Keratinocyte (primary cell): ENCODE results near the gene ANKS1B. TPM values are rescaled to one million over a fixed set of nuclear protein-coding genes. Genes with fewer than 3 reads are reported as not detected.

ENCODE experiments used
- DNase-seq: peaks from one replicate; pipeline ENCODE4 v3.0.0-alpha.2; 2011; ENCODE audit warnings: low read depth, missing footprints, low spot score
- FAIRE-seq: peaks from 2 replicates; lab custom pipeline; 2011; peaks lifted over from hg19 to GRCh38; lab: Jason Lieb, UNC
- H2AFZ ChIP-seq: 2 replicates; pipeline ENCODE4 v1.6.0; 2012; ENCODE audit warnings: low read length, control low read depth, inconsistent platforms; ENCODE audit not compliant: control insufficient read depth
- H3K27ac ChIP-seq: 2 replicates; pipeline ENCODE4 v1.5.1; 2011; ENCODE audit warnings: low read length; ENCODE audit not compliant: control insufficient read depth, insufficient read depth
- H3K27me3 ChIP-seq: 3 replicates; pipeline ENCODE4 v1.6.0; 2011; ENCODE audit warnings: low read length; ENCODE audit not compliant: control insufficient read depth, insufficient read depth; ENCODE audit errors: extremely low read depth
- H3K36me3 ChIP-seq, 2 experiments: 2 replicates in 1 of 2; 3 replicates in 1 of 2; pipeline ENCODE4 v1.5.1; 2011; ENCODE audit warnings: low read length in 2 of 2, mild to moderate bottlenecking in 1 of 2; ENCODE audit not compliant: control insufficient read depth in 2 of 2, insufficient read depth in 2 of 2; ENCODE audit errors: extremely low read depth in 1 of 2
- H3K4me1 ChIP-seq: 3 replicates; pipeline ENCODE4 v1.5.1; 2011; ENCODE audit warnings: low read length; ENCODE audit not compliant: control insufficient read depth, insufficient read depth; ENCODE audit errors: extremely low read depth
- H3K4me2 ChIP-seq: 3 replicates; pipeline ENCODE4 v1.6.0; 2011; ENCODE audit warnings: low read depth, low read length; ENCODE audit not compliant: control insufficient read depth, insufficient read depth; ENCODE audit errors: extremely low read depth
- H3K4me3 ChIP-seq, 3 experiments: fragments of 200-600 bp in 1 of 3; sonication (generic) in 1 of 3; 2 replicates in 2 of 3; 3 replicates in 1 of 3; pipeline ENCODE4 v1.5.1; 2011 to 2016; ENCODE audit warnings: low read length in 3 of 3, mild to moderate bottlenecking in 3 of 3, control low read depth in 2 of 3, inconsistent platforms in 1 of 3, low read depth in 1 of 3, mixed read lengths in 1 of 3, mixed run types in 1 of 3, moderate library complexity in 1 of 3; ENCODE audit not compliant: control insufficient read depth in 2 of 3, insufficient read depth in 2 of 3; ENCODE audit errors: extremely low read depth in 1 of 3
- H3K79me2 ChIP-seq: 2 replicates; pipeline ENCODE4 v1.6.0; 2012; ENCODE audit warnings: low read length; ENCODE audit not compliant: control insufficient read depth, insufficient read depth
- H3K9ac ChIP-seq: 3 replicates; pipeline ENCODE4 v1.6.0; 2011; ENCODE audit warnings: low read length; ENCODE audit not compliant: control insufficient read depth, insufficient read depth; ENCODE audit errors: extremely low read depth
- H3K9me1 ChIP-seq: 3 replicates; pipeline ENCODE4 v1.6.0; 2011; ENCODE audit warnings: low read length; ENCODE audit not compliant: control insufficient read depth, insufficient read depth; ENCODE audit errors: extremely low read depth
- H3K9me3 ChIP-seq: 2 replicates; pipeline ENCODE4 v1.5.1; 2012; ENCODE audit warnings: low read depth, low read length; ENCODE audit not compliant: control insufficient read depth
- H4K20me1 ChIP-seq: 3 replicates; pipeline ENCODE4 v1.6.0; 2011; ENCODE audit warnings: low read length; ENCODE audit not compliant: control insufficient read depth, insufficient read depth; ENCODE audit errors: extremely low read depth
- EZH2 ChIP-seq: IDR thresholded peaks from one replicate; pipeline ENCODE4 v1.6.1; 2012; ENCODE audit warnings: inconsistent platforms, mild to moderate bottlenecking, low read length, moderate library complexity
- dilution Hi-C: fragments of 300-500 bp; cut with MboI; formaldehyde crosslinking; loops from one replicate; pipeline ENCODE4 v1.7.0; 2020; ENCODE audit warnings: low sequenced_read_pairs; ENCODE audit not compliant: extremely low pct_ligation_motif_present
- polyA plus RNA-seq, 5 experiments: library from polyadenylated mRNA; depleted of rRNA in 3 of 5; stranded (reverse) in 3 of 5; stranded (forward) in 1 of 5; unstranded in 1 of 5; fragments of >200 nt; gene quantifications; 1 replicate in 1 of 5; 2 replicates in 3 of 5; 3 replicates in 1 of 5; pipeline versions ENCODE4 v1.2.1 to v1.2.3, GENCODE V29; 2011 to 2012; ENCODE audit warnings: missing spikeins in 2 of 5, low read depth in 1 of 5, low replicate concordance in 1 of 5
- TF ChIP-seq, protein P1 (sequence below), 3 experiments: IDR thresholded peaks in 1 of 3; conservative IDR thresholded peaks in 1 of 3; optimal IDR thresholded peaks in 1 of 3; 2 replicates in 2 of 3; 3 replicates in 1 of 3; pipeline versions ENCODE3 to v1.5.1; 2011; ENCODE audit warnings: low read length in 3 of 3, mild to moderate bottlenecking in 3 of 3, moderate library complexity in 2 of 3, control low read depth in 1 of 3, inconsistent platforms in 1 of 3; ENCODE audit not compliant: insufficient read depth in 2 of 3; ENCODE audit errors: extremely low read depth in 1 of 3

The ANKS1B gene
- polyA plus RNA-seq, 1 donor (not counting 4 experiments of a cell fraction or from before 2014, with no cell fraction given) = not detected

DNA sequence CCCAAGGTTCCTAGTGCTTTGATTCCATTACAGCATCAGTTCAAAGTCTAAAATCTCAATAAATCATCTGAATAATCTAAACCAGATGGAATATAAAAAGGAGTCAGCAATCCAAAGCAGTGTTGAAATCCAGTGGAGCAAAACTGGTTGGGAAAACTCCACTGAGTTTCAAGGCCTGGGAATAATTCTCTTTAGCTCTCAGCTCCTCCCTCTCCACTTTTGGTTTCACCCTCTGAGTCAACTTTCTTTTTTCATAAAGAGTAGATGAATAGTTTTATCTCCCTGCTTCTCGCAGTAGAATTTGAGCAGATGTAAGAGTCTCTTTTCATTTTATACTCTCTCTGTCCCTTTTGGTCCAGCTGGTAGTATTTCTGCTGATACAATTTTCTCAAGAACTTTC is 1001.1 kb downstream of the ANKS1B start:
- no peaks in the 10 kb centered on the region for H3K9me3 ChIP-seq
- FAIRE-seq (no peak), DNase-seq (no peak)
- no peak overlapping the region for H2AFZ ChIP-seq
- no peaks in the 10 kb centered on the region for H3K36me3 ChIP-seq
- H4K20me1 ChIP-seq = no peaks in the 10 kb centered on the region
- H3K27ac ChIP-seq = no peak overlapping the region
- H3K4me2 ChIP-seq = no peak overlapping the region
- TF ChIP-seq, protein P1, sequence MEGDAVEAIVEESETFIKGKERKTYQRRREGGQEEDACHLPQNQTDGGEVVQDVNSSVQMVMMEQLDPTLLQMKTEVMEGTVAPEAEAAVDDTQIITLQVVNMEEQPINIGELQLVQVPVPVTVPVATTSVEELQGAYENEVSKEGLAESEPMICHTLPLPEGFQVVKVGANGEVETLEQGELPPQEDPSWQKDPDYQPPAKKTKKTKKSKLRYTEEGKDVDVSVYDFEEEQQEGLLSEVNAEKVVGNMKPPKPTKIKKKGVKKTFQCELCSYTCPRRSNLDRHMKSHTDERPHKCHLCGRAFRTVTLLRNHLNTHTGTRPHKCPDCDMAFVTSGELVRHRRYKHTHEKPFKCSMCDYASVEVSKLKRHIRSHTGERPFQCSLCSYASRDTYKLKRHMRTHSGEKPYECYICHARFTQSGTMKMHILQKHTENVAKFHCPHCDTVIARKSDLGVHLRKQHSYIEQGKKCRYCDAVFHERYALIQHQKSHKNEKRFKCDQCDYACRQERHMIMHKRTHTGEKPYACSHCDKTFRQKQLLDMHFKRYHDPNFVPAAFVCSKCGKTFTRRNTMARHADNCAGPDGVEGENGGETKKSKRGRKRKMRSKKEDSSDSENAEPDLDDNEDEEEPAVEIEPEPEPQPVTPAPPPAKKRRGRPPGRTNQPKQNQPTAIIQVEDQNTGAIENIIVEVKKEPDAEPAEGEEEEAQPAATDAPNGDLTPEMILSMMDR (optimal IDR thresholded peaks at IDR 0.05 in 1 of 3, IDR thresholded peaks at IDR 0.05 in 1 of 3, conservative IDR thresholded peaks at IDR 0.05 in 1 of 3; ENCODE audit: extremely low read depth in 1 of 3, insufficient read depth in 2 of 3, low read length in 3 of 3) = no peak
- no peak for TF ChIP-seq EZH2
- dilution Hi-C loops = no loop called here
- H3K9me1 ChIP-seq = no peaks in the 10 kb centered on the region
- H3K79me2 ChIP-seq = no peaks in the 10 kb centered on the region
- H3K4me3 ChIP-seq = no peak overlapping the region
- H3K27me3 ChIP-seq = no peaks in the 10 kb centered on the region
- H3K9ac ChIP-seq = no peak overlapping the region
- H3K4me1 ChIP-seq = no peaks in the 10 kb centered on the region

DNA sequence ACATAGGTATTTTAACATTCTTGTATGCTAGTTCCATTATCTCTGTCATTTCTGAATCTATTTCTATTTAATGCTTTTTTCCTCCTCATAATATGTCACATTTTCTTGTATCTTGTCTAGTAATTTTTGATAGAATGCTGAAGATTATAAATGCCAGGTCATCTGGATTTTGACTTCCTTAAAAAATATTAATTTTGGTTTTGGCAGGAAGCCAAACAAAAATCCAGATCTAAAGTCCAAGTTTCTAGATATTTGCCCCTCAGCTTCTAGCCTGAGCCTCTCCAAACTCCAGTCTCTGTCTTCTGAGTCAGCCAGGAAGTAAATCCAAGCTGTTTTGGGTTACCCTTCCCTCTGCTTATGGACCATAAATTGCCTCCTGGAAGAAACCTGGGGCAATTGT is 1004.2 kb downstream of the ANKS1B start:
- no peak overlapping the region for H3K4me2 ChIP-seq
- H3K36me3 ChIP-seq = no peaks in the 10 kb centered on the region
- no peak for DNase-seq
- H3K4me1 ChIP-seq = no peaks in the 10 kb centered on the region
- dilution Hi-C loops = no loop called here
- H4K20me1 ChIP-seq = no peaks in the 10 kb centered on the region
- H3K9me1 ChIP-seq = no peaks in the 10 kb centered on the region
- no peak overlapping the region for H3K4me3 ChIP-seq
- no peaks in the 10 kb centered on the region for H3K9me3 ChIP-seq
- no peak overlapping the region for H3K9ac ChIP-seq
- no peaks in the 10 kb centered on the region for H3K27me3 ChIP-seq
- FAIRE-seq = no peak
- TF ChIP-seq, protein P1 (optimal IDR thresholded peaks at IDR 0.05 in 1 of 3, IDR thresholded peaks at IDR 0.05 in 1 of 3, conservative IDR thresholded peaks at IDR 0.05 in 1 of 3; ENCODE audit: extremely low read depth in 1 of 3, insufficient read depth in 2 of 3, low read length in 3 of 3) = no peak
- TF ChIP-seq EZH2 = no peak
- H3K27ac ChIP-seq = no peak overlapping the region
- no peaks in the 10 kb centered on the region for H3K79me2 ChIP-seq
- H2AFZ ChIP-seq = no peak overlapping the region
